GM19395 (cell line): ENCODE measurements around the gene OTX1.
"Not testable (repeated sequence)": the region's sequence is repeated elsewhere in the genome, so short reads cannot be mapped to it uniquely, and the experiment has no call there.

Experiments used
- ATAC-seq: cut with Tn5 transposase; IDR thresholded peaks from one replicate; pipeline ENCODE4 v1.9.1; 2021; ENCODE audit warnings: mild to moderate bottlenecking, moderate library complexity; ENCODE audit not compliant: unreplicated experiment

OTX1 gene

GRCh38 chr2:63050334-63051041 lies at the start of gene OTX1:
OTX1 (plus strand) TSS chr2:63050830; CDS start chr2:63052991, 2,161 bp downstream.
- peak; percentile 75 for ATAC-seq

DNA sequence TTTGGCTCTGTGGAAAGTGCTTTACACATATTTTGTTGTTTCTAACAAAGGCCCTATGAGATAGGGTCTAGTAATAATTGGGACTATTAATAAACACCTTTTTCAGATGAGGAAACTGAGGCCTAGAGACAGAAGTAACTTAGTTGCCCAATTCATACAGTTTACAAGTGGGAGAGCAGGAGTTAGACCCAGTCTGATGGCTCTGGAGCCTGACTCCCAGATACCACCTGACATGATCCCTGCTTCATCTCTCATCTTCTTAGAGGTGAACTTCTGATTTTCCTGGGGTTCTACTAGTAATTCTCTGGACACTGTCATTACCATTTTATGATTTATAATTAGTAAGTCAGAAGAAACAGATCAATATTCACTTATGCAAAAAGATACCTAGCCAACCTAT lies 49.1 kb upstream of the OTX1 start:
- ATAC-seq, result no peak

- ATAC-seq, result no peak
Observed at GRCh38 chr2:63003351-63003750, 47.3 kb upstream of the OTX1 start.

GRCh38 chr2:63007813-63008458 lies 42.7 kb upstream of the OTX1 start:
- no peak for ATAC-seq

- ATAC-seq, result no peak
Observed at GRCh38 chr2:63008838-63009237, 41.8 kb upstream of the OTX1 start.

DNA sequence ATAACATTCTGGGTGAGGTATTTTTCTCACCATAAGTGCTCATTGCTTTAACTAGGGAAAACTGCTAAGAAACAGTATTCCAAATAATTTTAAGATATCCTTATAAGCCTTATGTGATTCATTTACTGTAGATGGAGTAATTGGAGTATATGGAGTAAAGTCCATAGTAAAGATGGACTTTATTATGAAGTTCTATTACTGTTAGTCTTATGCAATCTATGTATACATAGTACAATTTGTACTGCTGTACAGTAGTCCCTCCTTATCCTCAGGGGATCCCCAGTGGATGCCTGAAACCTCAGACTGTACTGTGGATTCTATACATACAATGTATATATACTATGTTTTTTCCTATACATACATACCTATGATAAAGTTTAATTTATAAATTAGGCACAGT lies 41.1 kb upstream of the OTX1 start:
- no peak for ATAC-seq

GRCh38 chr2:63012541-63012940 lies 38.1 kb upstream of the OTX1 start:
- no peak for ATAC-seq

GRCh38 chr2:63013438-63013837 lies 37.2 kb upstream of the OTX1 start:
- ATAC-seq, result no peak

- no peak for ATAC-seq
Observed at GRCh38 chr2:63015389-63015788, 35.2 kb upstream of the OTX1 start.

- no peak for ATAC-seq
Observed at GRCh38 chr2:63018439-63018838, 32.2 kb upstream of the OTX1 start.

DNA sequence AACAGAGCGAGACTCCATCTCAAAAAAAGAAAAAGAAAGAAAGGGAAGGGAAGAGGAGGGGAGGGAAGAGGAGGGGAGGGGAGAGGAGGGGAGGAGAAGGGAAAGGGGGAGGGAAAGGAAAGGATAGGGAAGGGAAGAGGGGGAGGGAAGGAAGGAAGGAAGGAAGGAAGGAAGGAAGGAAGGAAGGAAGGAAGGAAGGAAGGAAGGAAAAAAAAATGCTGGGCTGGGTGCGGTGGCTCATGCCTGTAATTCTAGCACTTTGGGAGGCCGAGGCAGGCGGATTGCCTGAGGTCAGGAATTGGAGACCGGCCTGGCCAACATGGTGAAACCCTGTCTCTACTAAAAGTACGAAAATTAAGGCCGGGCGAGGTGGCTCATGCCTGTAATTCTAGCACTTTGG lies 30.9 kb upstream of the OTX1 start:
- not testable (repeated sequence) for ATAC-seq

GRCh38 chr2:63023444-63023843 lies 27.2 kb upstream of the OTX1 start:
- ATAC-seq, result no peak

- no peak for ATAC-seq
Observed at GRCh38 chr2:63027220-63027619, 23.4 kb upstream of the OTX1 start.

GRCh38 chr2:63029058-63029457 lies 21.6 kb upstream of the OTX1 start:
- no peak for ATAC-seq

GRCh38 chr2:63034526-63034925 lies 16.1 kb upstream of the OTX1 start:
- no peak for ATAC-seq

- no peak for ATAC-seq
Observed at GRCh38 chr2:63035169-63035568, 15.5 kb upstream of the OTX1 start.

GRCh38 chr2:63035660-63036059 lies 15.0 kb upstream of the OTX1 start:
- ATAC-seq, result no peak

- no peak for ATAC-seq
Observed at GRCh38 chr2:63038034-63038433, 12.6 kb upstream of the OTX1 start.

DNA sequence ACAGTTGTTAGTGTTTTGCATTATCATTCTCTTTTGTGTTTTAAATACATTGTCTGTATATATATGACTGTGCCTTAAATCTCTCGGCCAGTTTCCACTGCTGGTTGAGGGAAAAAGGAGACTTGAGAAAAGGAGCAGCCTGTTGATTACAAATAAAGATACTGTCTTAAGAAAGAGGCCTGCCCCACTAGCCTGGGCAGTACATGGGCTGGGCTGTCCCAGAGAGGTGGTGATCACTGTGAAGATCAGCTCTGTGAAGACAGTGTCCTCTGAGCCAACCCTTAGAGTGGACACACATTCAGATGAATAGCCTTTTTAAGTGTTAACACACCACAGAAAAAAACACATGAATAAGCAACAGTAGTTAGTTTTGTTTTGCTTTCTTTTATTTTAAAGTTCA lies 10.0 kb upstream of the OTX1 start:
- no peak for ATAC-seq

- no peak for ATAC-seq
Observed at GRCh38 chr2:63041592-63041991, 9.0 kb upstream of the OTX1 start.

GRCh38 chr2:63044362-63045327 lies 6.0 kb upstream of the OTX1 start:
- ATAC-seq, result no peak

DNA sequence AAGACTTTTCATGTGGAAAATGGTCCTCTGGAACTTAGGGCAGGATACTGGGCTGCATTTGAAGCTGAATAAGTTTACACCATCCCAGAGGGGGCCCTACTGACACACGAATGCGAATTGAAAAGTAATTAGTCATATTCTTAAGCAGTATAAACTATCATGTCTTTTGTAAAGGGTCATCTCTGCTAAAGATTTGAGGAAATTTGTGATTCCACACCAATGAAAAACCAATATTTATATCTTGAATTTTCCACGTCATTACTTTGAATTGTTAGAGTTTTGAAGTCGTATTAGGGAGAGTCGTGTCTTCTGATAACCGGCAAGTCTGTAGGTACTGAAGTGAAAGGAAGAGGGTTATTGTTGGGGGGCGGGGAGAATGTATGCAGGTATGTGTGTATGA lies 4.1 kb upstream of the OTX1 start:
- ATAC-seq, result no peak
